ENCODE data around the gene DNAJC15. TPM values are rescaled to one million over a fixed set of nuclear protein-coding genes. Genes with fewer than 3 reads are reported as not detected.
A peak's percentile ranks its signal among the peaks of the same experiment; 100 is the strongest.

Gene DNAJC15
- polyA plus RNA-seq, 1 donor (not counting 4 experiments of a cell fraction or from before 2014, with no cell fraction given), result 38.5 TPM

- no peaks in the 10 kb centered on the region for H4K20me1 ChIP-seq (ENCODE audit: control insufficient read depth, extremely low read depth, insufficient read depth, low read length)
- H3K27me3 ChIP-seq (ENCODE audit: control insufficient read depth, extremely low read depth, insufficient read depth, low read length), result no peaks in the 10 kb centered on the region
- H3K9me1 ChIP-seq (ENCODE audit: control insufficient read depth, extremely low read depth, insufficient read depth, low read length), result no peaks in the 10 kb centered on the region
- H3K9me3 ChIP-seq (ENCODE audit: control insufficient read depth, low read depth, low read length), result no peaks in the 10 kb centered on the region
- peak overlapping the region; percentile 29 to 76 (median 71) for H3K4me3 ChIP-seq (ENCODE audit: control insufficient read depth in 2 of 3, extremely low read depth in 1 of 3, insufficient read depth in 2 of 3, low read depth in 1 of 3, low read length in 3 of 3)
- dilution Hi-C loops (cut with MboI; ENCODE audit: extremely low pct_ligation_motif_present, low sequenced_read_pairs), result no loop called here
- peaks cover 0 to 6% of the 10 kb centered on the region in 2 experiments for H3K36me3 ChIP-seq (ENCODE audit: control insufficient read depth in 2 of 2, extremely low read depth in 1 of 2, insufficient read depth in 2 of 2, low read length in 2 of 2)
- DNase-seq (ENCODE audit: low read depth, low spot score), result no peak
- H3K27ac ChIP-seq (ENCODE audit: control insufficient read depth, insufficient read depth, low read length), result peak overlapping the region; percentile 94
- peak overlapping the region; percentile 86 for H3K9ac ChIP-seq (ENCODE audit: control insufficient read depth, extremely low read depth, insufficient read depth, low read length)
- FAIRE-seq, result peak; percentile 46
- TF ChIP-seq CTCF (optimal IDR thresholded peaks at IDR 0.05 in 1 of 3, IDR thresholded peaks at IDR 0.05 in 1 of 3, conservative IDR thresholded peaks at IDR 0.05 in 1 of 3; ENCODE audit: extremely low read depth in 1 of 3, insufficient read depth in 2 of 3, low read length in 3 of 3) (no peak), EZH2 (IDR thresholded peaks at IDR 0.05; ENCODE audit: low read length) (no peak)
- H2AFZ ChIP-seq (ENCODE audit: control insufficient read depth, low read length), result peak overlapping the region; percentile 74
- H3K4me1 ChIP-seq (ENCODE audit: control insufficient read depth, extremely low read depth, insufficient read depth, low read length), result peaks cover 46% of the 10 kb centered on the region
- peak overlapping the region; percentile 93 for H3K4me2 ChIP-seq (ENCODE audit: control insufficient read depth, extremely low read depth, insufficient read depth, low read depth, low read length)
- peaks cover 73% of the 10 kb centered on the region for H3K79me2 ChIP-seq (ENCODE audit: control insufficient read depth, insufficient read depth, low read length)
Measured at GRCh38 chr13:43054803-43055802, 31.7 kb downstream of the DNAJC15 start.

- DNase-seq (ENCODE audit: low read depth, low spot score) (no peak), FAIRE-seq (peak; percentile 67)
- Histone ChIP-seq H2AFZ (ENCODE audit: control insufficient read depth, low read length) (no peak overlapping the region), H4K20me1 (ENCODE audit: control insufficient read depth, extremely low read depth, insufficient read depth, low read length) (no peaks in the 10 kb centered on the region), H3K9ac (ENCODE audit: control insufficient read depth, extremely low read depth, insufficient read depth, low read length) (peak overlapping the region; percentile 53), H3K27me3 (ENCODE audit: control insufficient read depth, extremely low read depth, insufficient read depth, low read length) (no peaks in the 10 kb centered on the region), H3K36me3 (ENCODE audit: control insufficient read depth in 2 of 2, extremely low read depth in 1 of 2, insufficient read depth in 2 of 2, low read length in 2 of 2) (peaks cover 0 to 6% of the 10 kb centered on the region in 2 experiments), H3K4me1 (ENCODE audit: control insufficient read depth, extremely low read depth, insufficient read depth, low read length) (peaks cover 54% of the 10 kb centered on the region), H3K79me2 (ENCODE audit: control insufficient read depth, insufficient read depth, low read length) (peaks cover 59% of the 10 kb centered on the region), H3K27ac (ENCODE audit: control insufficient read depth, insufficient read depth, low read length) (peak overlapping the region; percentile 87), H3K9me3 (ENCODE audit: control insufficient read depth, low read depth, low read length) (no peaks in the 10 kb centered on the region), H3K4me3 (ENCODE audit: control insufficient read depth in 2 of 3, extremely low read depth in 1 of 3, insufficient read depth in 2 of 3, low read depth in 1 of 3, low read length in 3 of 3) (no peak overlapping the region), H3K9me1 (ENCODE audit: control insufficient read depth, extremely low read depth, insufficient read depth, low read length) (no peaks in the 10 kb centered on the region), H3K4me2 (ENCODE audit: control insufficient read depth, extremely low read depth, insufficient read depth, low read depth, low read length) (peak overlapping the region; percentile 76)
- TF ChIP-seq EZH2 (IDR thresholded peaks at IDR 0.05; ENCODE audit: low read length) (no peak), CTCF (optimal IDR thresholded peaks at IDR 0.05 in 1 of 3, IDR thresholded peaks at IDR 0.05 in 1 of 3, conservative IDR thresholded peaks at IDR 0.05 in 1 of 3; ENCODE audit: extremely low read depth in 1 of 3, insufficient read depth in 2 of 3, low read length in 3 of 3) (no peak)
- dilution Hi-C loops (cut with MboI; ENCODE audit: extremely low pct_ligation_motif_present, low sequenced_read_pairs), result no loop called here
Measured at GRCh38 chr13:43057653-43058317, 34.4 kb downstream of the DNAJC15 start.

Measured in keratinocyte (primary cell).